ENCODE results near the gene TMEM11.

The TMEM11 gene

GRCh38 chr17:21191698-21192097 is 22.3 kb downstream of the TMEM11 start:
- H3K18ac ChIP-seq (ENCODE audit: low read length): no peak overlapping the region
- no peak overlapping the region for H2BK15ac ChIP-seq (replicated peaks; ENCODE audit: low read depth)
- H3K4me2 ChIP-seq (ENCODE audit: low read length): no peak overlapping the region
- H3K9ac ChIP-seq (ENCODE audit: low read length): no peak overlapping the region
- no peak overlapping the region for H3K4ac ChIP-seq (ENCODE audit: low read depth, low read length)
- no peak overlapping the region for H4K8ac ChIP-seq (ENCODE audit: low read depth, low read length)
- no peak overlapping the region for H3K4me3 ChIP-seq (ENCODE audit: low read length)
- H3K27me3 ChIP-seq (ENCODE audit: insufficient read depth, low read length, poor library complexity): no peaks in the 10 kb centered on the region
- no peak for DNase-seq
- H3K56ac ChIP-seq (ENCODE audit: low read length): no peak overlapping the region
- H2BK5ac ChIP-seq (ENCODE audit: low read length): no peak overlapping the region
- no peak overlapping the region for H2AK5ac ChIP-seq (ENCODE audit: low read length)
- WGBS (ENCODE audit: extremely low coverage, insufficient coverage, low lambda C conversion rate): no CpG with 5 or more reads among the region's 2 CpGs
- no peak overlapping the region for H3K27ac ChIP-seq (ENCODE audit: low read depth, low read length)
- no peak overlapping the region for H4K5ac ChIP-seq (ENCODE audit: low read length)
- no peaks in the 10 kb centered on the region for H3K4me1 ChIP-seq (ENCODE audit: control insufficient read depth, low read depth, low read length)
- H2BK120ac ChIP-seq (ENCODE audit: low read depth, low read length): no peak overlapping the region
- no peaks in the 10 kb centered on the region for H3K36me3 ChIP-seq (ENCODE audit: control insufficient read depth, insufficient read depth, low read length)
- H3K79me2 ChIP-seq (ENCODE audit: control insufficient read depth, insufficient read depth, low read length): no peaks in the 10 kb centered on the region
- peaks cover 3% of the 10 kb centered on the region for H3K79me1 ChIP-seq (ENCODE audit: low read length)
- no peak overlapping the region for H3K23ac ChIP-seq (ENCODE audit: low read length)

- Histone ChIP-seq H3K4me1 (ENCODE audit: control insufficient read depth, low read depth, low read length) (no peaks in the 10 kb centered on the region), H2BK15ac (replicated peaks; ENCODE audit: low read depth) (no peak overlapping the region), H3K4me3 (ENCODE audit: low read length) (no peak overlapping the region), H3K36me3 (ENCODE audit: control insufficient read depth, insufficient read depth, low read length) (no peaks in the 10 kb centered on the region), H3K9ac (ENCODE audit: low read length) (no peak overlapping the region), H3K4me2 (ENCODE audit: low read length) (no peak overlapping the region), H3K4ac (ENCODE audit: low read depth, low read length) (no peak overlapping the region), H2AK5ac (ENCODE audit: low read length) (no peak overlapping the region), H3K56ac (ENCODE audit: low read length) (no peak overlapping the region), H3K23ac (ENCODE audit: low read length) (no peak overlapping the region), H3K27ac (ENCODE audit: low read depth, low read length) (no peak overlapping the region), H4K8ac (ENCODE audit: low read depth, low read length) (no peak overlapping the region), H3K18ac (ENCODE audit: low read length) (no peak overlapping the region), H4K5ac (ENCODE audit: low read length) (no peak overlapping the region), H3K27me3 (ENCODE audit: insufficient read depth, low read length, poor library complexity) (no peaks in the 10 kb centered on the region), H3K79me1 (ENCODE audit: low read length) (no peaks in the 10 kb centered on the region), H2BK5ac (ENCODE audit: low read length) (no peak overlapping the region), H3K79me2 (ENCODE audit: control insufficient read depth, insufficient read depth, low read length) (no peaks in the 10 kb centered on the region), H2BK120ac (ENCODE audit: low read depth, low read length) (no peak overlapping the region)
- DNase-seq: no peak
- no CpG with 5 or more reads among the region's 6 CpGs for WGBS (ENCODE audit: extremely low coverage, insufficient coverage, low lambda C conversion rate)
Observed at GRCh38 chr17:21190078-21190477, 23.9 kb downstream of the TMEM11 start.

GRCh38 chr17:21189361-21189760 is 24.6 kb downstream of the TMEM11 start:
- Histone ChIP-seq H3K9ac (ENCODE audit: low read length) (no peak overlapping the region), H3K4me1 (ENCODE audit: control insufficient read depth, low read depth, low read length) (no peaks in the 10 kb centered on the region), H3K4me3 (ENCODE audit: low read length) (no peak overlapping the region), H3K4ac (ENCODE audit: low read depth, low read length) (no peak overlapping the region), H3K27me3 (ENCODE audit: insufficient read depth, low read length, poor library complexity) (no peaks in the 10 kb centered on the region), H4K8ac (ENCODE audit: low read depth, low read length) (no peak overlapping the region), H2BK15ac (replicated peaks; ENCODE audit: low read depth) (no peak overlapping the region), H3K27ac (ENCODE audit: low read depth, low read length) (no peak overlapping the region), H3K18ac (ENCODE audit: low read length) (no peak overlapping the region), H3K36me3 (ENCODE audit: control insufficient read depth, insufficient read depth, low read length) (no peaks in the 10 kb centered on the region), H2BK120ac (ENCODE audit: low read depth, low read length) (no peak overlapping the region), H3K23ac (ENCODE audit: low read length) (no peak overlapping the region), H2AK5ac (ENCODE audit: low read length) (no peak overlapping the region), H3K79me1 (ENCODE audit: low read length) (no peaks in the 10 kb centered on the region), H4K5ac (ENCODE audit: low read length) (no peak overlapping the region), H3K79me2 (ENCODE audit: control insufficient read depth, insufficient read depth, low read length) (no peaks in the 10 kb centered on the region), H3K4me2 (ENCODE audit: low read length) (no peak overlapping the region), H2BK5ac (ENCODE audit: low read length) (no peak overlapping the region), H3K56ac (ENCODE audit: low read length) (no peak overlapping the region)
- DNase-seq: no peak
- no CpG with 5 or more reads among the region's 4 CpGs for WGBS (ENCODE audit: extremely low coverage, insufficient coverage, low lambda C conversion rate)

GRCh38 chr17:21186399-21187187 is 27.4 kb downstream of the TMEM11 start:
- H3K79me2 ChIP-seq (ENCODE audit: control insufficient read depth, insufficient read depth, low read length): no peaks in the 10 kb centered on the region
- WGBS (ENCODE audit: extremely low coverage, insufficient coverage, low lambda C conversion rate): no CpG with 5 or more reads among the region's 6 CpGs
- H3K27ac ChIP-seq (ENCODE audit: low read depth, low read length): no peak overlapping the region
- no peak for DNase-seq
- H2BK15ac ChIP-seq (replicated peaks; ENCODE audit: low read depth): no peak overlapping the region
- peak overlapping the region; percentile 29 for H3K23ac ChIP-seq (ENCODE audit: low read length)
- H2BK120ac ChIP-seq (ENCODE audit: low read depth, low read length): no peak overlapping the region
- no peak overlapping the region for H4K8ac ChIP-seq (ENCODE audit: low read depth, low read length)
- no peak overlapping the region for H3K4ac ChIP-seq (ENCODE audit: low read depth, low read length)
- H3K4me3 ChIP-seq (ENCODE audit: low read length): no peak overlapping the region
- no peak overlapping the region for H3K18ac ChIP-seq (ENCODE audit: low read length)
- H3K56ac ChIP-seq (ENCODE audit: low read length): no peak overlapping the region
- no peak overlapping the region for H2AK5ac ChIP-seq (ENCODE audit: low read length)
- no peaks in the 10 kb centered on the region for H3K4me1 ChIP-seq (ENCODE audit: control insufficient read depth, low read depth, low read length)
- no peak overlapping the region for H3K4me2 ChIP-seq (ENCODE audit: low read length)
- H3K36me3 ChIP-seq (ENCODE audit: control insufficient read depth, insufficient read depth, low read length): peaks cover 2% of the 10 kb centered on the region
- H3K27me3 ChIP-seq (ENCODE audit: insufficient read depth, low read length, poor library complexity): no peaks in the 10 kb centered on the region
- peaks cover 1% of the 10 kb centered on the region for H3K79me1 ChIP-seq (ENCODE audit: low read length)
- no peak overlapping the region for H2BK5ac ChIP-seq (ENCODE audit: low read length)
- H3K9ac ChIP-seq (ENCODE audit: low read length): no peak overlapping the region
- H4K5ac ChIP-seq (ENCODE audit: low read length): no peak overlapping the region

- Histone ChIP-seq H4K8ac (ENCODE audit: low read depth, low read length) (no peak overlapping the region), H3K36me3 (ENCODE audit: control insufficient read depth, insufficient read depth, low read length) (peaks cover 2% of the 10 kb centered on the region)
Observed at GRCh38 chr17:21185061-21185460, 28.9 kb downstream of the TMEM11 start.

GRCh38 chr17:21184570-21184969 is 29.4 kb downstream of the TMEM11 start:
- no peaks in the 10 kb centered on the region for H3K79me2 ChIP-seq (ENCODE audit: control insufficient read depth, insufficient read depth, low read length)
- H3K56ac ChIP-seq (ENCODE audit: low read length): no peak overlapping the region
- no peak overlapping the region for H3K23ac ChIP-seq (ENCODE audit: low read length)
- H2BK5ac ChIP-seq (ENCODE audit: low read length): no peak overlapping the region
- no peak overlapping the region for H3K18ac ChIP-seq (ENCODE audit: low read length)
- no peak overlapping the region for H3K9ac ChIP-seq (ENCODE audit: low read length)
- H3K4me3 ChIP-seq (ENCODE audit: low read length): no peak overlapping the region
- H4K8ac ChIP-seq (ENCODE audit: low read depth, low read length): no peak overlapping the region
- no peaks in the 10 kb centered on the region for H3K27me3 ChIP-seq (ENCODE audit: insufficient read depth, low read length, poor library complexity)
- H2BK15ac ChIP-seq (replicated peaks; ENCODE audit: low read depth): no peak overlapping the region
- H3K4me2 ChIP-seq (ENCODE audit: low read length): no peak overlapping the region
- no peaks in the 10 kb centered on the region for H3K4me1 ChIP-seq (ENCODE audit: control insufficient read depth, low read depth, low read length)
- peaks cover 1% of the 10 kb centered on the region for H3K79me1 ChIP-seq (ENCODE audit: low read length)
- no peak overlapping the region for H4K5ac ChIP-seq (ENCODE audit: low read length)
- H2BK120ac ChIP-seq (ENCODE audit: low read depth, low read length): no peak overlapping the region
- H2AK5ac ChIP-seq (ENCODE audit: low read length): no peak overlapping the region
- no peak for DNase-seq
- peaks cover 2% of the 10 kb centered on the region for H3K36me3 ChIP-seq (ENCODE audit: control insufficient read depth, insufficient read depth, low read length)
- H3K4ac ChIP-seq (ENCODE audit: low read depth, low read length): no peak overlapping the region
- H3K27ac ChIP-seq (ENCODE audit: low read depth, low read length): no peak overlapping the region
- no CpG with 5 or more reads among the region's 3 CpGs for WGBS (ENCODE audit: extremely low coverage, insufficient coverage, low lambda C conversion rate)

More at GRCh38 chr17:21185061-21185460, 28.9 kb downstream of the TMEM11 start:
- Histone ChIP-seq H3K27ac (ENCODE audit: low read depth, low read length) (no peak overlapping the region), H2BK15ac (replicated peaks; ENCODE audit: low read depth) (no peak overlapping the region), H3K4me2 (ENCODE audit: low read length) (no peak overlapping the region), H2BK5ac (ENCODE audit: low read length) (no peak overlapping the region), H2AK5ac (ENCODE audit: low read length) (no peak overlapping the region), H2BK120ac (ENCODE audit: low read depth, low read length) (no peak overlapping the region), H3K23ac (ENCODE audit: low read length) (no peak overlapping the region), H3K79me1 (ENCODE audit: low read length) (peaks cover 1% of the 10 kb centered on the region), H4K5ac (ENCODE audit: low read length) (no peak overlapping the region), H3K56ac (ENCODE audit: low read length) (no peak overlapping the region), H3K9ac (ENCODE audit: low read length) (no peak overlapping the region), H3K18ac (ENCODE audit: low read length) (no peak overlapping the region), H3K4me1 (ENCODE audit: control insufficient read depth, low read depth, low read length) (no peaks in the 10 kb centered on the region), H3K27me3 (ENCODE audit: insufficient read depth, low read length, poor library complexity) (no peaks in the 10 kb centered on the region), H3K79me2 (ENCODE audit: control insufficient read depth, insufficient read depth, low read length) (no peaks in the 10 kb centered on the region), H3K4ac (ENCODE audit: low read depth, low read length) (no peak overlapping the region), H3K4me3 (ENCODE audit: low read length) (no peak overlapping the region)
- DNase-seq: no peak
- WGBS (ENCODE audit: extremely low coverage, insufficient coverage, low lambda C conversion rate): no CpG with 5 or more reads among the region's 1 CpG

Measured in mesendoderm (in vitro differentiated cells).